GM12891 (cell line): ENCODE results near the gene BAZ2A.
A peak's percentile ranks its signal among the peaks of the same experiment; 100 is the strongest.
"Not testable (repeated sequence)": the region's sequence is repeated elsewhere in the genome, so short reads cannot be mapped to it uniquely, and the experiment has no call there.

Experiments used
- DNase-seq: peaks from one replicate; pipeline ENCODE4 v3.0.0; 2011; ENCODE audit warnings: low spot score; ENCODE audit not compliant: insufficient read length
- FAIRE-seq: peaks from 2 replicates; lab custom pipeline; 2011; peaks lifted over from hg19 to GRCh38; lab: Jason Lieb, UNC
- PAX5 ChIP-seq: IDR thresholded peaks from 2 replicates; pipeline ENCODE4 v1.6.1; 2011; ENCODE audit warnings: low read length, moderate library complexity, mild to moderate bottlenecking; ENCODE audit not compliant: insufficient read depth, severe bottlenecking
- POLR2A ChIP-seq: IDR thresholded peaks from 2 replicates; pipeline ENCODE4 v1.6.1; 2011; ENCODE audit warnings: low read depth, low read length, control low read depth
- POLR2AphosphoS5 ChIP-seq: IDR thresholded peaks from 2 replicates; pipeline ENCODE4 v1.6.1; 2011; ENCODE audit warnings: low read depth, low read length, control low read depth
- POU2F2 ChIP-seq: IDR thresholded peaks from 2 replicates; pipeline ENCODE4 v1.6.1; 2011; ENCODE audit warnings: low read depth, mild to moderate bottlenecking, control low read depth, low read length, moderate library complexity
- SPI1 ChIP-seq: IDR thresholded peaks from 2 replicates; pipeline ENCODE4 v1.6.1; 2011; ENCODE audit warnings: low read depth, low read length, control low read depth
- TAF1 ChIP-seq: IDR thresholded peaks from 2 replicates; pipeline ENCODE4 v1.6.1; 2011; ENCODE audit warnings: low read depth, low read length, control low read depth

The BAZ2A gene

DNA sequence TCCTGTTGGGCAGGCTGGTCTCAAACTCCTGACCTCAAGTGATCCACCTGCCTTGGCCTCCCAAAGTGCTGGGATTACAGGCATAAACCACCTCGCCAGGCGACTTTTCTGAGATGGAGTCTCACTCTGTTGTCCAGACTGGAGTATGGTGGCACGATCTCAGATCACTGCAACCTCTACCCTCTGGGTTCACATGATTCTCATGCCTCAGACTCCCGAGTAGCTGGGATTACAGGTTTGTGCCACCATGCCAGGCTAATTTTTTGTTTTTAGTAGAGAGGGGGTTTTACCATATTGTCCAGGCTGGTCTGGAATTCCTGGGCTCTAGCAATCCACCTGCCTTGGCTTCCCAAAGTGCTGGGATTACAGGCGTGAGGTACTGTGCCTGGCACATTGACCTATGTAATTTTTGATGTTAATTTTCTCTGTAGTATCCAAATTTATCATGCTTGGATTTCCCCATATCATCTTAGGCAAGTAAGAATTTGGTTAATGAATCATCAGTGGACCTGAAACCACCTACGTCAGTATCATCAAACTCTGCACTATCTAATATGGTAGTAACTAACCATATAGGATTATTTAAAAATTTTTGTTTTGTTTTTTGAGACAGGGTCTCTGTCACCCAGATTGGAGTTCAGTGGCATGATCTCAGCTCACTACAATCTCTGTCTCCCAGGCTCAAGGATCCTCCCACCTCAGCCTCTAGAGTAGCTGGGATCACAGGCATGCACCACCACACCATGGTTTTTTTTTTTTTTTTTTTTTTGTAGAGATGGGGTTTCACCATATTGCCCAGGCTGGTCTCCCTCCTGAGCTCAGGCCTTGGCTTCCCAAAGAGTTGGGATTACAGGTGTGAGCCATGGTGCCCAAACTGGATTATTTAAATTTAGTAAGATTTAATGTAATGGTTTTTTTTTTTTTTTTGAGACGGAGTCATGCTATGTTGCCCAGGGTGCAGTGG lies 27.6 kb upstream of the BAZ2A start:
- TF ChIP-seq TAF1 (no peak), SPI1 (no peak), POLR2AphosphoS5 (no peak), PAX5 (no peak), POU2F2 (no peak), POLR2A (no peak)
- FAIRE-seq (peak; percentile 41), DNase-seq (no peak)

DNA sequence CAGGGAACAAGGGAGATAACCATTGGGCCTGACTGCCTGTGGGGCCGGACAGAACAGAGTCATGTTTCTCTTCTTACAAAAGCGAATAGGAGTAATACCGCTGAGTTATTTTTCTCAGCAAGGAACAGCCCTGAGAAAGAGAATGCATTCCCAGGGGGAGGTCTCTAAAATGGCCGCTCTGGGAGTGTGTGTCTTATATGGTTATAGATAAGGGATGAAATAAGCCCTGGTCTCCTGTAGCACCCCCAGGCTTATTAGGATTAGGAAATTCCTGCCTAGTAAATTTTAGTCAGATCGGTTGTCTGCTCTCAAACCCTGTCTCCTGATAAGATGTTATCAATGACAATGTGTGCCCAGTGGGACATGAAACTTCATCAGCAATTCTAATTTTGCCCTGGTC lies 23.7 kb upstream of the BAZ2A start:
- FAIRE-seq, DNase-seq: not testable (repeated sequence)

DNA sequence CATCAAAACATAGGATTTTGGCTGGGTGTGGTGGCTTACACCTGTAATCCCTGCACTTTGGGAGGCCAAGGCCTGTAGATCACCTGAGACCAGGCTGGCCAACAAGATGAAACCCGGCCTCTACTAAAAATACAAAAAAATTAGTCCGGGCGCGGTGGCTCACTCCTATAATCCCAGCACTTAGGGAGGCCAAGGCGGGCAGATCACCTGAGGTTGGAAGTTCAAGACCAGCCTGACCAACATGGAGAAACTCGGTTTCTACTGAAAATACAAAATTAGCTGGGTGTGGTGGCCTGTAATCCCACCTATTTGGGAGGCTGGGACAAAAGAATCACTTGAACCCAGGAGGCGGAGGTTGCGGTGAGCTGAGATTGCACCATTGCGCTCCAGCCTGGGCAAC lies 17.9 kb upstream of the BAZ2A start:
- DNase-seq, FAIRE-seq: not testable (repeated sequence)

DNA sequence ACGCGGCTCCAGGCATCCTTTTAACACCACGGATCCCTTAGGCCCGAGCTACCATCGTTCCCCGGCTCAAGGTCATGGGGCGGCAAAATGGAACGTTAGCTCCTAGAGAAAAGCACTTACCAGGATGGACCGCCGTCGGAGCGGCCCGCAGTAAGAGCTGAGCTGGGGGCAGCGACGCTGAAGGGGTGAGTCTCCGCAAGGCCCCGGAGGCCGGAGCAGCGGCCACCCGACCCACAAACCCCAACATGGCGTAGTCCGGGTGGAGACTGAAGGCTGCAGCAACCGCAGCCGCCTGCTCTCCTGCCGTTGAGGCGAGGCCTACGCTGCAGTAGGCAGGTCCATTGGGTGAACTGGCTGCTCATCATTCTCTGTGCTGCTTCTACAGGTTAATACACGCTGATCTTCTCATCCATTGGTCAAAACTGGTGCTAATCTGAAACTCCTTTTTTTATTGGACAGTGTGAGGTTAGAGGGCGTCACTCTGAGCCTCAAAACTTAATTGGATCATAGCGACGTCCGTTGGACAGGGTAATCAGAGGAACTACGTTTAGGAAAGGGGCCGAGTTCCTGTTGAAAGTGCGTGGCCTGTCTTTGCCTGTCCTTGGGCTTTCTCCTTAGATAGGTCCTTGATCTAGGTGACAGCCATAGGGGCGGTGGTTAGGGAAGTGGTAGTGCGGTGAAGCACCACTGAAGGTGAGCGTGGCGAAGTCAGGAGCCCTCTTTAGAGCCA lies 15.8 kb upstream of the BAZ2A start, which contains the start of gene ATP5F1B:
Gene ATP5F1B (minus strand): TSS at position 268 of the 730 bp plus-strand sequence. CDS start 21 bp downstream, at position 247.
- DNase-seq (peak; percentile 93), FAIRE-seq (peak; percentile 96)
- TF ChIP-seq POLR2AphosphoS5 (peak; percentile 99), TAF1 (peak; percentile 98), SPI1 (peak; percentile 59; the same call in 1 of the 2 replicates), PAX5 (no peak), POU2F2 (peak; percentile 80; the same call in 1 of the 2 replicates), POLR2A (peak; percentile 99)

DNA sequence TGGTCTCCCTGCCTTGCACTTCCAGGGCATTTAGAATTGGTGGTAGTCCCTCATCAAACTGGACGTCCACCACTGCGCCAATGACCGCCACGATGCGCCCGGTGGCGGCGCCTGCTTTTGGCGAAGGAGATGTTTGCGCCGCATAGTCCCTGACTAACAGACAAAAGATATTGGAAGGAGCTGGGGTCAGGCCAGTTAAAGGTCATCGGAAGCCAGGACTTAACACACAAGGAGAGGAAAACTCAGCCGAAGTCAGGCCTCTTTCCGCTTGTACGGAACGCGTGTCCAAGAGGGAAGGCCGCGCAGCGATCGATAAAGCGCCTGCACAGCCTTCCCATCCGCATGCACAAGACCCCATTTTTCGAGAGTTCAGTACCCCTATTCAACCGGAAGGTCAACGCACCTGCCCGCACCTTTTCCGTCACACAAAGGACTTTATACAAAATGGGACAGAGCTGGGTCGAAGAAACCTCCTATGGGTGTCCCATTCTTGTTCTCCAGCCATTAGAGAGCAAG lies 15.1 kb upstream of the BAZ2A start:
- no peak for TF ChIP-seq POLR2A
- DNase-seq (no peak), FAIRE-seq (no peak)

DNA sequence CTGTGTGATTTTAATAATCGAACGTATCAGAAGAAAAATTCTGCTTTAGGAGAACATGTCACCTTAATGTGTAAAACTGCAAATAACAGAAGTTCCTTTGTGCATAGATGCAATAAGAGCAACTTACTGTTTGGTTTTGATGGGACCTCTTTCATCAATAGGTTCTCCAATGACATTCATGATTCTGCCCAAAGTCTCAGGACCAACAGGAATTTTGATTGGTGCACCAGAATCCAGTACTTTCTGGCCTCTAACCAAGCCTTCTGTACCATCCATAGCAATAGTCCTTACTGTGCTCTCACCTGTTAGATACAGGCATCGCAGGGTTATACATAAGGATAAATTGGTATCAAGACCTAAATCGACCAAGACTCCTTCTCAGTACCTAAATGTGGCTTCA lies 14.5 kb upstream of the BAZ2A start:
- FAIRE-seq, result no peak

DNA sequence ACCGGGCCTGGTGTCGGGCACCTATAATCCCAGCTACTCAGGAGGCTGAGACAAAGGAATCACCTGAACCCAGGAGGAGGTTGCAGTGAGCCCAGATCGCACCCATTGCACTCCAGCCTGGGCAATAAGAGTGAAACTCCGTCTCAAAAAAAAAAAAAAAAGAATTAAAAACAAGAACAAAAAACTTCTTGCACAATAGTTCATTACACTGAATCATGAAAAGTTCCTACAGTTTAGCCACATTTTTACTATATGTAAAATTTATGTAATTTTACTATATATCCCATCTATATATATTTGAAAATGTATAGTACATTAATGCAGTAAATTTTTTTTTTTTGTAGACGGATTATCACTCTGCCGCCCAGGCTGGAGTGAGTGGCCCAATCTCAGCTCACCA lies 11.1 kb upstream of the BAZ2A start:
- FAIRE-seq (no peak), DNase-seq (no peak)
- TF ChIP-seq PAX5 (no peak), POLR2AphosphoS5 (no peak), POU2F2 (no peak), SPI1 (no peak), TAF1 (no peak), POLR2A (no peak)

More for the DNA sequence above, 14.5 kb upstream of the BAZ2A start:
- no peak for DNase-seq
- TF ChIP-seq POLR2A (no peak), PAX5 (no peak), POU2F2 (no peak), POLR2AphosphoS5 (no peak), TAF1 (no peak), SPI1 (no peak)

DNA sequence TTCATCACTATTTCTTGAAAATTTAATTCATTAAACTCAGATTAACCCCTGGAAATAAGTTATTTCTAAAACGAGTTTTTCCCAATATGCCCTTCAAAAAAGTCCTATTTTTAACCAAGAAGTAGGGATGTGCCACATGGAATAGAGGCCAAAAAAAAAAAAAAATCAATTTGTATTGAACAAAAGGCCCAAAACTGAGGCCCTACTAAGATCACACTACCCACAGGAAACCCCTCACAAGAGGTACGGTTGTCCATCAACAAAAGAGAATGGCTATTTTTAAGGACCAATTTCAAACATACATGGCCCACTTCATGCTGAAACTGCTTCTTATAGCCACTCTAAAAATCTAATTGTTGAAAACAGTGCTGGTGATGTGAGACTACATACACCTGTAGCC lies 7.5 kb upstream of the BAZ2A start:
- no peak for FAIRE-seq
- no peak for DNase-seq
- TF ChIP-seq POU2F2, result no peak
- no peak for TF ChIP-seq POLR2AphosphoS5
- TF ChIP-seq TAF1, result no peak
- no peak for TF ChIP-seq POLR2A
- TF ChIP-seq SPI1, result no peak
- TF ChIP-seq PAX5, result no peak

DNA sequence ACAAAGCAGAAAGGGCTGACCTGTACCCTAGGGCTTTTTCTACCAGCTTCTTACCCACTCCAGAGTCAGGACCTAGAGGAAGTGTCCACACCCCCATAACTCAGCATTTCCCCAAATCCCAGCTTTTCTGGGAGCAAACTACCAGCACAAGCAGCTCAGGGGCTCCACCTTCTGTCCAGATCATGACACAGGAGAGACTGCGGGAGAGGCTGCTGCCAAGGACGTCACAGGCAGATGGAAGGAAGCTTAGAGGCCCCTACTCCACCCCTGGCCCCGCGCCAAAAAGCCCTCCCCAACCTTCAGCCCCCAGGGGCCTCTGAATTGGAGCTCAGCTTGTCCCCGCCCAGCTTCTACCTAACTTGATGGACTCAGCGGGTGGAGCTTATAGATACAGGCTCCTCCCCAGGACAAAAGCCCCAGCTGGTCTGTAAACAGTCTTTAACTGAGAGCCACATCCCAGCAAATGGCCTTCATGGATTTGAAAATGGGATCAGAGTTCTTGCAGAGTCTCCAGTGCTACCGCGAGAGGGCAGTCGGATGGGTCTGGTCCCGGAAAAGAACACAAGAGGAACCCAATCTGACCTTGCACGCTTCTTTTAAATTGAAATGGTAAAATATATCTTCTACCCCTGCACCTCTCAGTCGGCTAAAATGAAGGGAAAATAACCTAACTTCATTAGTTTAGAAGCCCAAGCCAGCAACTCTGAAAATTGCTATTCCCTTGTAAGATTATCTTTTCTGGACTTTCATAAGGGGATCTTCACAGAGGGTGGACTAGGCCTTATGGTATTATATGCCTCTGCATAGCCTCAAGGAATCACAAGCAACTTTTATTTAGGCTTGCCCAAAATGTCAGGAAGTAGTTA lies 6.8 kb upstream of the BAZ2A start:
- FAIRE-seq, result no peak
- DNase-seq, result peak; percentile 79
- peak; percentile 84 for TF ChIP-seq POU2F2
- no peak for TF ChIP-seq PAX5
- peak; percentile 79 for TF ChIP-seq POLR2A
- peak; percentile 79; the same call in 1 of the 2 replicates for TF ChIP-seq POLR2AphosphoS5
- TF ChIP-seq TAF1, result no peak
- TF ChIP-seq SPI1, result 0 out of 2 replicates have a peak, but pooled peaks have one; percentile 10
